Neural progenitor cell (in vitro differentiated cells): ENCODE data around the gene ARHGAP24. TPM values are rescaled to one million over a fixed set of nuclear protein-coding genes. Genes with fewer than 3 reads are reported as not detected.

ENCODE experiments used
- DNase-seq: peaks from one replicate; pipeline ENCODE4 v3.0.0-alpha.2; 2016; ENCODE audit warnings: low spot score
- H2AFZ ChIP-seq: fragments of 200-600 bp; sonication (generic); replicated peaks from 2 replicates; pipeline ENCODE4 v1.6.1; 2016; ENCODE audit warnings: antibody characterized with exemption
- H3F3A ChIP-seq: fragments of 200-600 bp; sonication (generic); 2 replicates; pipeline ENCODE4 v1.6.1; 2016; ENCODE audit warnings: antibody characterized with exemption, low read depth
- H3K27ac ChIP-seq: fragments of 200-600 bp; sonication (generic); 2 replicates; pipeline ENCODE4 v1.5.1; 2016; ENCODE audit warnings: mild to moderate bottlenecking
- H3K27me3 ChIP-seq: fragments of 200-600 bp; sonication (generic); 2 replicates; pipeline ENCODE4 v1.6.1; 2016; ENCODE audit warnings: mild to moderate bottlenecking, moderate library complexity
- H3K36me3 ChIP-seq: fragments of 200-600 bp; sonication (generic); 2 replicates; pipeline ENCODE4 v1.5.1; 2016
- H3K4me1 ChIP-seq: fragments of 200-600 bp; sonication (generic); 2 replicates; pipeline ENCODE4 v1.6.1; 2016; ENCODE audit warnings: mixed run types
- H3K4me2 ChIP-seq: fragments of 200-600 bp; sonication (generic); 2 replicates; pipeline ENCODE4 v1.6.1; 2016
- H3K4me3 ChIP-seq: fragments of 200-600 bp; sonication (generic); 2 replicates; pipeline ENCODE4 v1.5.1; 2016
- H3K79me2 ChIP-seq: fragments of 200-600 bp; sonication (generic); 2 replicates; pipeline ENCODE4 v1.6.1; 2016; ENCODE audit warnings: low read depth
- H3K9ac ChIP-seq: fragments of 200-600 bp; sonication (generic); 2 replicates; pipeline ENCODE4 v1.6.1; 2016
- H3K9me3 ChIP-seq: fragments of 200-600 bp; sonication (generic); 2 replicates; pipeline ENCODE4 v1.5.1; 2016; ENCODE audit warnings: low read depth
- H4K20me1 ChIP-seq: fragments of 200-600 bp; sonication (generic); 2 replicates; pipeline ENCODE4 v1.6.1; 2016; ENCODE audit warnings: low read depth
- H3K27ac Mint-ChIP-seq: 3 replicates; pipeline ENCODE4 v1.8.0; 2021; ENCODE audit warnings: mixed read lengths
- H3K27me3 Mint-ChIP-seq: 2 replicates; pipeline ENCODE4 v1.8.0; 2022; ENCODE audit warnings: low read depth, mild to moderate bottlenecking, inconsistent platforms, moderate library complexity, mixed read lengths; ENCODE audit not compliant: insufficient read depth
- H3K36me3 Mint-ChIP-seq: 3 replicates; pipeline ENCODE4 v1.8.0; 2021; ENCODE audit warnings: mixed read lengths
- H3K4me1 Mint-ChIP-seq: 3 replicates; pipeline ENCODE4 v1.8.0; 2021; ENCODE audit warnings: mixed read lengths
- H3K4me3 Mint-ChIP-seq: 3 replicates; pipeline ENCODE4 v1.8.0; 2021; ENCODE audit warnings: mild to moderate bottlenecking, moderate library complexity, mixed read lengths
- H3K9me3 Mint-ChIP-seq: 3 replicates; pipeline ENCODE4 v1.8.0; 2020; ENCODE audit warnings: mixed read lengths
- CTCF ChIP-seq: fragments of 200-600 bp; sonication (generic); IDR thresholded peaks from 2 replicates; pipeline ENCODE4 v1.5.1; 2017; ENCODE audit warnings: antibody characterized with exemption, mild to moderate bottlenecking
- EZH2 ChIP-seq: fragments of 200-600 bp; sonication (generic); IDR thresholded peaks from 2 replicates; pipeline ENCODE4 v1.6.1; 2017; ENCODE audit warnings: antibody characterized with exemption, mild to moderate bottlenecking, moderate library complexity
- EZH2phosphoT487 ChIP-seq: fragments of 200-600 bp; sonication (generic); IDR thresholded peaks from 2 replicates; pipeline ENCODE4 v1.6.1; 2017; ENCODE audit warnings: antibody characterized with exemption
- total RNA-seq: library from RNA; depleted of rRNA; stranded (reverse); fragments of >200 nt; gene quantifications from 2 replicates; pipeline ENCODE4 v1.2.3, GENCODE V29; 2015; ENCODE audit warnings: low replicate concordance

Gene ARHGAP24
- total RNA-seq, 1 donor from 2014 or later: 2.2 TPM

- H3K4me1 ChIP-seq: peaks cover 16% of the 10 kb centered on the region
- no peaks in the 10 kb centered on the region for H3K27me3 ChIP-seq
- DNase-seq: no peak
- Mint-ChIP-seq H3K4me1 (peaks cover 10% of the 10 kb centered on the region), H3K4me3 (no peak overlapping the region), H3K9me3 (no peaks in the 10 kb centered on the region), H3K36me3 (no peaks in the 10 kb centered on the region), H3K27ac (no peak overlapping the region), H3K27me3 (peaks cover 3% of the 10 kb centered on the region)
- H3K27ac ChIP-seq: no peak overlapping the region
- H3F3A ChIP-seq: no peaks in the 10 kb centered on the region
- no peaks in the 10 kb centered on the region for H3K36me3 ChIP-seq
- no peak overlapping the region for H3K4me3 ChIP-seq
- H4K20me1 ChIP-seq: no peaks in the 10 kb centered on the region
- no peaks in the 10 kb centered on the region for H3K9me3 ChIP-seq
- no peak overlapping the region for H3K9ac ChIP-seq
- H3K4me2 ChIP-seq: no peak overlapping the region
- no peak for TF ChIP-seq CTCF
- no peak for TF ChIP-seq EZH2phosphoT487
- TF ChIP-seq EZH2: no peak
- no peaks in the 10 kb centered on the region for H3K79me2 ChIP-seq
- no peak overlapping the region for H2AFZ ChIP-seq
Observed at GRCh38 chr4:85776096-85776495, 301.1 kb downstream of the ARHGAP24 start.

- H4K20me1 ChIP-seq: no peaks in the 10 kb centered on the region
- Mint-ChIP-seq H3K36me3 (no peaks in the 10 kb centered on the region), H3K27me3 (peaks cover 3% of the 10 kb centered on the region), H3K9me3 (no peaks in the 10 kb centered on the region), H3K4me3 (no peak overlapping the region), H3K27ac (no peak overlapping the region), H3K4me1 (peaks cover 10% of the 10 kb centered on the region)
- DNase-seq: no peak
- TF ChIP-seq EZH2 (no peak), CTCF (no peak), EZH2phosphoT487 (no peak)
- no peaks in the 10 kb centered on the region for H3K79me2 ChIP-seq
- no peaks in the 10 kb centered on the region for H3K9me3 ChIP-seq
- H3K4me3 ChIP-seq: no peak overlapping the region
- no peaks in the 10 kb centered on the region for H3K27me3 ChIP-seq
- H3F3A ChIP-seq: no peaks in the 10 kb centered on the region
- no peaks in the 10 kb centered on the region for H3K36me3 ChIP-seq
- H3K27ac ChIP-seq: no peak overlapping the region
- H3K4me2 ChIP-seq: no peak overlapping the region
- peaks cover 16% of the 10 kb centered on the region for H3K4me1 ChIP-seq
- H3K9ac ChIP-seq: no peak overlapping the region
- H2AFZ ChIP-seq: no peak overlapping the region
Observed at GRCh38 chr4:85776579-85776978, 301.6 kb downstream of the ARHGAP24 start.

- Histone ChIP-seq H4K20me1 (no peaks in the 10 kb centered on the region), H2AFZ (no peak overlapping the region), H3K4me2 (no peak overlapping the region), H3K36me3 (no peaks in the 10 kb centered on the region), H3K4me3 (no peak overlapping the region), H3F3A (no peaks in the 10 kb centered on the region), H3K4me1 (peaks cover 16% of the 10 kb centered on the region), H3K79me2 (no peaks in the 10 kb centered on the region), H3K27ac (no peak overlapping the region), H3K27me3 (no peaks in the 10 kb centered on the region), H3K9me3 (no peaks in the 10 kb centered on the region), H3K9ac (no peak overlapping the region)
- H3K4me1 Mint-ChIP-seq: peaks cover 10% of the 10 kb centered on the region
- H3K4me3 Mint-ChIP-seq: no peak overlapping the region
- TF ChIP-seq EZH2 (no peak), CTCF (no peak), EZH2phosphoT487 (no peak)
- peaks cover 3% of the 10 kb centered on the region for H3K27me3 Mint-ChIP-seq
- no peaks in the 10 kb centered on the region for H3K36me3 Mint-ChIP-seq
- DNase-seq: no peak
- H3K9me3 Mint-ChIP-seq: no peaks in the 10 kb centered on the region
- H3K27ac Mint-ChIP-seq: no peak overlapping the region
Observed at GRCh38 chr4:85777908-85778631, 303.1 kb downstream of the ARHGAP24 start.
